Natural killer cell (primary cell): Measurements from ENCODE around the gene CUL5. TPM values are rescaled to one million over a fixed set of nuclear protein-coding genes. Genes with fewer than 3 reads are reported as not detected.

Source experiments
- ATAC-seq, 3 donors: fragments of 150-1000 bp in 2 of 3; fragments of 200-7000 bp in 1 of 3; cut with Tn5 transposase; 1 replicate in 1 of 3; 2 replicates in 2 of 3; pipeline ENCODE4 v1.10.0; 2021; ENCODE audit warnings: mild to moderate bottlenecking in 2 of 3, moderate library complexity in 2 of 3
- DNase-seq, 2 donors: peaks; one replicate each; pipeline versions ENCODE4 v3.0.0 to v3.0.0-alpha.2; 2013 to 2021; ENCODE audit warnings: mixed read lengths in 1 of 2
- H3K27ac ChIP-seq: one replicate; pipeline ENCODE4 v1.5.1; 2013; ENCODE audit warnings: mild to moderate bottlenecking, low read length
- H3K27me3 ChIP-seq: one replicate; pipeline ENCODE4 v1.6.1; 2013; ENCODE audit warnings: low read length; ENCODE audit not compliant: control insufficient read depth, insufficient read depth
- H3K36me3 ChIP-seq: one replicate; pipeline ENCODE4 v1.6.1; 2013; ENCODE audit warnings: low read length; ENCODE audit not compliant: control insufficient read depth, insufficient read depth
- H3K4me1 ChIP-seq: one replicate; pipeline ENCODE4 v1.6.1; 2013; ENCODE audit warnings: low read length; ENCODE audit not compliant: control insufficient read depth, insufficient read depth
- H3K4me3 ChIP-seq: one replicate; pipeline ENCODE4 v1.5.1; 2013; ENCODE audit warnings: low read length
- H3K9me3 ChIP-seq: one replicate; pipeline ENCODE4 v1.6.1; 2013; ENCODE audit warnings: low read length; ENCODE audit not compliant: control insufficient read depth, insufficient read depth
- H3K27ac Mint-ChIP-seq, 2 donors: one replicate each; pipeline ENCODE4 v1.8.0; 2022; ENCODE audit warnings: mild to moderate bottlenecking in 2 of 2, mixed read lengths in 2 of 2, moderate library complexity in 1 of 2
- H3K27me3 Mint-ChIP-seq, 2 donors: one replicate each; pipeline ENCODE4 v1.8.0; 2022; ENCODE audit warnings: low read depth in 2 of 2, mixed read lengths in 2 of 2
- H3K36me3 Mint-ChIP-seq: one replicate; pipeline ENCODE4 v1.8.0; 2022; ENCODE audit warnings: mixed read lengths
- H3K4me1 Mint-ChIP-seq, 2 donors: one replicate each; pipeline ENCODE4 v1.8.0; 2022; ENCODE audit warnings: mixed read lengths in 2 of 2
- H3K4me3 Mint-ChIP-seq: one replicate; pipeline ENCODE4 v1.8.0; 2022; ENCODE audit warnings: mild to moderate bottlenecking, moderate library complexity, mixed read lengths
- H3K9me3 Mint-ChIP-seq, 2 donors: one replicate each; pipeline ENCODE4 v1.8.0; 2022; ENCODE audit warnings: mixed read lengths in 2 of 2
- WGBS: methylation state at CpG from one replicate; pipeline ENCODE4 v1.1.7; 2013; ENCODE audit warnings: missing lambda C conversion rate; ENCODE audit not compliant: insufficient coverage; 5-methylcytosine and 5-hydroxymethylcytosine counted together
- intact Hi-C: fragments of 100-400 bp; cut with micrococcal nuclease; formaldehyde crosslinking; loops from one replicate; pipeline ENCODE4 v1.14.2; 2022
- total RNA-seq, 4 donors: library from RNA; stranded (reverse); fragments of 120-200 nt in 1 of 4; gene quantifications; one replicate each; pipeline versions ENCODE4 v1.2.3 to v1.2.4, GENCODE V29; 2013 to 2022
- TF ChIP-seq, protein P1 (sequence below): fragments of 200-600 bp; IDR thresholded peaks from one replicate; pipeline ENCODE4 v1.8.0; 2022; ENCODE audit warnings: antibody characterized with exemption

CUL5 gene
- total RNA-seq, 3 donors from 2014 or later (not counting 1 experiment from before 2014, with no cell fraction given) = 59.1 to 68.3 (median 60.2) TPM

DNA sequence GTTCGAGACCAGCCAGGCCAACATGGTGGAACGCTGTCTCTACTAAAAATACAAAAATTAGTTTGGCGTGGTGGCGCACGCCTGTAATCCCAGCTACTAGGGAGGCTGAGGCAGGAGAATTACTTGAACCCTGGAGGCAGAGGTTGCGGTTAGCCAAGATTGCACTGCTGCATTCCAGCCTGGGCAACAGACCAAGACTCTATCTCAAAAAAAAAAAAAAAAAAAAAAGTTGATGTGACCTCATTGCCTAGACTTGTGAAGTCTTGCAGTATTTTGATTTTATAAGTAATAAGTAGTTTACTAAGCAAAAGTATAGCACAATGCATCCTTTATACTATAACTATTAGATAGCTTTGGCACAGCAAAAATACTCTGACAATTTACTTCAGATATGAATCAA, 9.9 kb upstream of the CUL5 start:
- 94% methylated on average over 6 of the region's 6 CpGs for WGBS
- intact Hi-C loops = no loop called here

GRCh38 chr11:107999759-108000455, 8.8 kb upstream of the CUL5 start:
- Histone ChIP-seq H3K4me3 (no peak overlapping the region), H3K4me1 (no peaks in the 10 kb centered on the region), H3K27ac (no peak overlapping the region), H3K9me3 (no peaks in the 10 kb centered on the region), H3K36me3 (no peaks in the 10 kb centered on the region), H3K27me3 (no peaks in the 10 kb centered on the region)
- Mint-ChIP-seq H3K27ac (no peak overlapping the region), H3K9me3 (no peaks in the 10 kb centered on the region), H3K36me3 (no peaks in the 10 kb centered on the region), H3K4me3 (no peak overlapping the region), H3K27me3 (peaks cover 14 to 15% of the 10 kb centered on the region in 2 donors), H3K4me1 (peaks cover 0 to 4% of the 10 kb centered on the region in 2 donors)
- ATAC-seq (peak; percentile 71 to 84 (median 80)), DNase-seq (peak in 1 of 2 donors; percentile 65)
- WGBS = 36% methylated on average over 4 of the region's 6 CpGs
- TF ChIP-seq, protein P1, sequence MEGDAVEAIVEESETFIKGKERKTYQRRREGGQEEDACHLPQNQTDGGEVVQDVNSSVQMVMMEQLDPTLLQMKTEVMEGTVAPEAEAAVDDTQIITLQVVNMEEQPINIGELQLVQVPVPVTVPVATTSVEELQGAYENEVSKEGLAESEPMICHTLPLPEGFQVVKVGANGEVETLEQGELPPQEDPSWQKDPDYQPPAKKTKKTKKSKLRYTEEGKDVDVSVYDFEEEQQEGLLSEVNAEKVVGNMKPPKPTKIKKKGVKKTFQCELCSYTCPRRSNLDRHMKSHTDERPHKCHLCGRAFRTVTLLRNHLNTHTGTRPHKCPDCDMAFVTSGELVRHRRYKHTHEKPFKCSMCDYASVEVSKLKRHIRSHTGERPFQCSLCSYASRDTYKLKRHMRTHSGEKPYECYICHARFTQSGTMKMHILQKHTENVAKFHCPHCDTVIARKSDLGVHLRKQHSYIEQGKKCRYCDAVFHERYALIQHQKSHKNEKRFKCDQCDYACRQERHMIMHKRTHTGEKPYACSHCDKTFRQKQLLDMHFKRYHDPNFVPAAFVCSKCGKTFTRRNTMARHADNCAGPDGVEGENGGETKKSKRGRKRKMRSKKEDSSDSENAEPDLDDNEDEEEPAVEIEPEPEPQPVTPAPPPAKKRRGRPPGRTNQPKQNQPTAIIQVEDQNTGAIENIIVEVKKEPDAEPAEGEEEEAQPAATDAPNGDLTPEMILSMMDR = no peak
- intact Hi-C loops = no loop called here

More for the DNA sequence above, 9.9 kb upstream of the CUL5 start:
- H3K9me3 Mint-ChIP-seq = no peaks in the 10 kb centered on the region
- H3K36me3 Mint-ChIP-seq = no peaks in the 10 kb centered on the region
- peaks cover 14 to 18% of the 10 kb centered on the region in 2 donors for H3K27me3 Mint-ChIP-seq
- H3K4me3 Mint-ChIP-seq = no peak overlapping the region
- peaks cover 0 to 4% of the 10 kb centered on the region in 2 donors for H3K4me1 Mint-ChIP-seq
- H3K9me3 ChIP-seq = no peaks in the 10 kb centered on the region
- H3K36me3 ChIP-seq = no peaks in the 10 kb centered on the region
- TF ChIP-seq, protein P1 = no peak
- no peak overlapping the region for H3K27ac Mint-ChIP-seq
- no peak overlapping the region for H3K4me3 ChIP-seq
- no peak overlapping the region for H3K27ac ChIP-seq
- ATAC-seq = no peak
- no peak for DNase-seq
- no peaks in the 10 kb centered on the region for H3K27me3 ChIP-seq
- no peaks in the 10 kb centered on the region for H3K4me1 ChIP-seq

DNA sequence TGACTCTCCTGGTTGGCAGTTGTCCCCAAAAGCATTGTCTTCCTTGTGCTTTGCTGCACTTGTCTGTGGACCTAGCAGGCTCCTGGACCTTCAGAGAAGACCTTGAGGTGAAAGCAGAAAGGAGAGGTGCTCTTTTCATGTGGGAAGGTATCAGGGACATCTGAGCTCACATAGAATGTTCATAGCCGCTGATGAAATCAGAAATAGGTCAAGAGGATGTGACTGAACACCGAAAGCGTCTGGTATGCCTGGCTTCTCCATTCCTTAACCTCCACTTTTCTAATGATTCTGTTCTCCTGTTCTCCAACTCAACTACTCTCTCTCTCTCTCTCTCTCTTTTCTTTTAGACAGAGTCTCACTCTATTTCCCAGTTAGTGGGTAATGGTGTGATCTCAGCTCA, 6.2 kb upstream of the CUL5 start:
- H3K27ac ChIP-seq = no peak overlapping the region
- intact Hi-C loops = no loop called here
- H3K9me3 Mint-ChIP-seq = no peaks in the 10 kb centered on the region
- H3K27ac Mint-ChIP-seq = no peak overlapping the region
- no peak overlapping the region for H3K4me3 Mint-ChIP-seq
- peaks cover 0 to 4% of the 10 kb centered on the region in 2 donors for H3K4me1 Mint-ChIP-seq
- H3K36me3 ChIP-seq = no peaks in the 10 kb centered on the region
- H3K27me3 Mint-ChIP-seq = peaks cover 6 to 11% of the 10 kb centered on the region in 2 donors
- TF ChIP-seq, protein P1 = no peak
- H3K27me3 ChIP-seq = no peaks in the 10 kb centered on the region
- DNase-seq (no peak), ATAC-seq (no peak)
- no peaks in the 10 kb centered on the region for H3K36me3 Mint-ChIP-seq
- H3K9me3 ChIP-seq = no peaks in the 10 kb centered on the region
- 66% methylated on average over 3 of the region's 3 CpGs for WGBS
- no peaks in the 10 kb centered on the region for H3K4me1 ChIP-seq
- no peak overlapping the region for H3K4me3 ChIP-seq

- TF ChIP-seq, protein P1 = no peak
- ATAC-seq (no peak), DNase-seq (no peak)
- Histone ChIP-seq H3K4me1 (no peaks in the 10 kb centered on the region), H3K27ac (no peak overlapping the region), H3K27me3 (no peaks in the 10 kb centered on the region), H3K4me3 (no peak overlapping the region), H3K36me3 (no peaks in the 10 kb centered on the region), H3K9me3 (no peaks in the 10 kb centered on the region)
- H3K27ac Mint-ChIP-seq = no peak overlapping the region
- no peaks in the 10 kb centered on the region for H3K9me3 Mint-ChIP-seq
- peaks cover 4% of the 10 kb centered on the region in 2 donors for H3K4me1 Mint-ChIP-seq
- intact Hi-C loops = no loop called here
- H3K27me3 Mint-ChIP-seq = peaks cover 6 to 9% of the 10 kb centered on the region in 2 donors
- WGBS = 92% methylated on average over 5 of the region's 5 CpGs
- H3K4me3 Mint-ChIP-seq = no peak overlapping the region
- no peaks in the 10 kb centered on the region for H3K36me3 Mint-ChIP-seq
Observed at GRCh38 chr11:108003623-108004022, 5.1 kb upstream of the CUL5 start.
